Keratinocyte (primary cell): Measurements from ENCODE around the gene SPDYE3.

Experiments used
- CTCF ChIP-seq, 3 experiments: IDR thresholded peaks in 1 of 3; conservative IDR thresholded peaks in 1 of 3; optimal IDR thresholded peaks in 1 of 3; 2 replicates in 2 of 3; 3 replicates in 1 of 3; pipeline versions ENCODE3 to v1.5.1; 2011; ENCODE audit warnings: low read length in 3 of 3, mild to moderate bottlenecking in 3 of 3, moderate library complexity in 2 of 3, control low read depth in 1 of 3, inconsistent platforms in 1 of 3; ENCODE audit not compliant: insufficient read depth in 2 of 3; ENCODE audit errors: extremely low read depth in 1 of 3
- EZH2 ChIP-seq: IDR thresholded peaks from one replicate; pipeline ENCODE4 v1.6.1; 2012; ENCODE audit warnings: inconsistent platforms, mild to moderate bottlenecking, low read length, moderate library complexity

- no peak for TF ChIP-seq EZH2
- TF ChIP-seq CTCF (optimal IDR thresholded peaks at IDR 0.05 in 1 of 3, IDR thresholded peaks at IDR 0.05 in 1 of 3, conservative IDR thresholded peaks at IDR 0.05 in 1 of 3; ENCODE audit: extremely low read depth in 1 of 3, insufficient read depth in 2 of 3, low read length in 3 of 3): no peak
These were observed 55.6 kb downstream of the SPDYE3 start for GRCh38 chr7:100363098-100363497.
